ENCODE measurements around the gene VPS26C.

The VPS26C gene

DNA sequence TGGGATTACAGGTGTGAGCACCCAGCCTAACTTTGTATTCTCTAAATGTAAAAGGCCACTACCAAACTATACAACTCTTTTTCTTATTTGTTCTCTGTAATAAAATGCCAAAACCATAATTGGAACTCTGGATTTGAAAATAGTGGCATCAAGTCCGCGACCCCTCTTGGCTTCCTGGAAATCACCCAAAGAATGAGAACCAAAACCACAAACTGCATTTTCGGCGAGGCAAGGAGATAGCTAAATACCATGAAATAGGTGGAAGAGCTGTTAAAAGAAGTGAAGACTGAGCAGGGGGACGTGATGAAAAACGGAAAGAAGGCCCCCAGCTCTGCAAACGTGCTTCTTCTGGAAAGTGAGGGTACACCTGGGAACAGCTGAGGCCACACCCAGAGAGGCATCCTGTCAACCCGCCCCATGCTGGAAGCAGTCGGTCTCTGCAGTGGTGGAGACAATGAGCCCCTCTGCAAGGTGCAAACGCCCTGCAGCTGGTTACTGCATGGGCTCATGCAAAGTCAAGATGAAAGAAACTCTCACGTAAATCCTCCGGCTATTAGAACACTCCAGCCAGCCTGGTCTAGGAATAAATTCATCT, 22.5 kb downstream of the VPS26C start:
- ChIA-PET POLR2A (interaction anchor here (0.9 kb wide), 1 partner anchor 23 kb away, joined by 3 read pairs; no protein-coding TSS in a partner anchor), CTCF (interaction anchor here (0.8 to 1.2 kb wide), 2 partner anchors 10 to 319 kb away, joined by 3 to 5 read pairs; no protein-coding TSS in a partner anchor)
- no peak overlapping the region for H3K4me3 ChIP-seq (ENCODE audit: low read depth, low read length)
- no peak for DNase-seq (ENCODE audit: low read depth, low spot score)
- TF ChIP-seq, protein P1, sequence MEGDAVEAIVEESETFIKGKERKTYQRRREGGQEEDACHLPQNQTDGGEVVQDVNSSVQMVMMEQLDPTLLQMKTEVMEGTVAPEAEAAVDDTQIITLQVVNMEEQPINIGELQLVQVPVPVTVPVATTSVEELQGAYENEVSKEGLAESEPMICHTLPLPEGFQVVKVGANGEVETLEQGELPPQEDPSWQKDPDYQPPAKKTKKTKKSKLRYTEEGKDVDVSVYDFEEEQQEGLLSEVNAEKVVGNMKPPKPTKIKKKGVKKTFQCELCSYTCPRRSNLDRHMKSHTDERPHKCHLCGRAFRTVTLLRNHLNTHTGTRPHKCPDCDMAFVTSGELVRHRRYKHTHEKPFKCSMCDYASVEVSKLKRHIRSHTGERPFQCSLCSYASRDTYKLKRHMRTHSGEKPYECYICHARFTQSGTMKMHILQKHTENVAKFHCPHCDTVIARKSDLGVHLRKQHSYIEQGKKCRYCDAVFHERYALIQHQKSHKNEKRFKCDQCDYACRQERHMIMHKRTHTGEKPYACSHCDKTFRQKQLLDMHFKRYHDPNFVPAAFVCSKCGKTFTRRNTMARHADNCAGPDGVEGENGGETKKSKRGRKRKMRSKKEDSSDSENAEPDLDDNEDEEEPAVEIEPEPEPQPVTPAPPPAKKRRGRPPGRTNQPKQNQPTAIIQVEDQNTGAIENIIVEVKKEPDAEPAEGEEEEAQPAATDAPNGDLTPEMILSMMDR (IDR thresholded peaks at IDR 0.05; ENCODE audit: insufficient read depth, low read length, missing control alignments), result no peak

DNA sequence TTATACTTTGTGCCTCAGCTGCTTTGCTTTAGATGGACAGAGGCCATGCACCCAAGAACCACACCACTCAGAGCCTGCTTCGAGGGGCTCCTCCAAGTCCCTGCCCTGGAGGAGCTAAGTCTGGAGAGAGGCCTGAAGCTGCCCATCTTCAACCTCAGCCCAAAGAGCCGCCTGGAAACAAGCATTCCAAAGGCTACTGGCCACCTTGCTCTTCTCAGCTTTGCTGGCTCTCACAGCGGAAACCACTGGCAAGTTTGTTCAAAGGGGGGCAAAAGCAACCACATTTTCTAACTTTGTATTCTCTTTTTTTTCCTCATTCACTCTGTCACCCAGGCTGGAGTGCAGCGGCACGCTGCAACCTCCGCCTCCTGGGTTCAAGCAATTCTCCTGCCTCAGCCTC, 23.2 kb downstream of the VPS26C start:
- no peak overlapping the region for H3K4me3 ChIP-seq (ENCODE audit: low read depth, low read length)
- CTCF ChIA-PET, result no interaction called here
- DNase-seq (ENCODE audit: low read depth, low spot score), result no peak
- POLR2A ChIA-PET, result interaction anchor here (0.9 kb wide), 1 partner anchor 24 kb away, joined by 3 read pairs; no protein-coding TSS in a partner anchor
- TF ChIP-seq, protein P1 (IDR thresholded peaks at IDR 0.05; ENCODE audit: insufficient read depth, low read length, missing control alignments), result no peak

DNA sequence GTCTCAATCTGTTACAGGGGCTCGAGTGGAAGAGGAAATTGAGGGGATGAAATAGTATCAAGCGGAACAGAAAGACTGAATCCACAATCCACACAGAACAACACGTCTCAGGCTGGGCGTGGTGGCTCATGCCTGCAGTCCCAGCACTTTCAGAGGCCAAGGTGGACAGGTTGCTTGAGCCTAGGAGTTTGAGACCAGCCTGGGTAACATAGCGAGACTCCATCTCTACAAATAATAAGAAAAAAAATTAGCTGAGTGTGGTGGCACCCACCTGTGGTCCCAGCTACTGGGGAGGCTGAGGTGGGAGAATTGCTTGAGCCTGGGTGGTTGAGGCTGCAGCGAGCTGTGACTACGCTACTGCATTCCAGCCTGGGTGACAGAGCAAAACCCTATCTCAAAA, 25.7 kb downstream of the VPS26C start:
- DNase-seq (ENCODE audit: low read depth, low spot score), result no peak
- H3K4me3 ChIP-seq (ENCODE audit: low read depth, low read length), result no peak overlapping the region
- CTCF ChIA-PET, result no interaction called here
- POLR2A ChIA-PET, result no interaction called here
- TF ChIP-seq, protein P1 (IDR thresholded peaks at IDR 0.05; ENCODE audit: insufficient read depth, low read length, missing control alignments), result no peak

DNA sequence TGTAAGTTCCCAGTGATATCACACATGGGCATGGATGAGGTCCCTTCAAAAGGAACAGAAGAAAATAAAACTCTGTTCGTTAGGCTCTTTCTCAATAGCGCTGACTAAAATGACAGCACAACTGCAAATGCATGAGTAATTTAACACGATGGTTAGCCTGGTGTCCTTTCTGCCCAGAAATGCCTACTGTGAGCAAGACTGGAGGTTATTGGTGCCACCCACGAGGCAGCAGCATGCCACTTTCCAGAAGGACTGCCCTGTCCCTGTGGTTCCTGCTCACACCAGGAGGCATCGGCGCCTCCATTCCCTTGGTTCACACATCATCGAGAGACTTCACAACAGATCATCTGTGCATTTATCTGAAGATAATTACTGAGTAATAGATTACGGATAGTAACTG, 26.2 kb downstream of the VPS26C start:
- CTCF ChIA-PET, result no interaction called here

DNA sequence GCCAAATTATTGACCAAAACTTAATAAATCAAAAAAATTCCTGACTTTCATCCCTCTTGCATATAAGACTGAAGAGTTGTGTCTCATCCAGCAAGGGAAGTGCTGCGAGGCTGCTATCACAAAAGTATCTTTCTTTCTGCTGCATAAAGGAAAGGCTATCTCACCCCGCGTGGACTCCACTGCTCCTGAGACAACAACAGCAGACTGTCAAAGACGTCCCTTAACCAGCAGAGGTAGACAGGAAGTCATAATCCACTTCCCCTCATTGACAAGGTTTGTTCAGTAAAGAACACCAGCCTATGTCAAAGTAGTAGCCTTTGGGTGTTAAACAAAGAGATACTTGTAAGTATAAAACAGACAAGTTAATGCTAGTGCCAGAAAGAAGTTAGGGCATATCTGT, 29.4 kb downstream of the VPS26C start:
- CTCF ChIA-PET, result no interaction called here
- POLR2A ChIA-PET, result no interaction called here
- no peak for DNase-seq (ENCODE audit: low read depth, low spot score)
- TF ChIP-seq, protein P1 (IDR thresholded peaks at IDR 0.05; ENCODE audit: insufficient read depth, low read length, missing control alignments), result no peak
- no peak overlapping the region for H3K4me3 ChIP-seq (ENCODE audit: low read depth, low read length)

More for the DNA sequence above, 26.2 kb downstream of the VPS26C start:
- DNase-seq (ENCODE audit: low read depth, low spot score), result no peak
- TF ChIP-seq, protein P1 (IDR thresholded peaks at IDR 0.05; ENCODE audit: insufficient read depth, low read length, missing control alignments), result no peak
- H3K4me3 ChIP-seq (ENCODE audit: low read depth, low read length), result no peak overlapping the region
- POLR2A ChIA-PET, result no interaction called here

DNA sequence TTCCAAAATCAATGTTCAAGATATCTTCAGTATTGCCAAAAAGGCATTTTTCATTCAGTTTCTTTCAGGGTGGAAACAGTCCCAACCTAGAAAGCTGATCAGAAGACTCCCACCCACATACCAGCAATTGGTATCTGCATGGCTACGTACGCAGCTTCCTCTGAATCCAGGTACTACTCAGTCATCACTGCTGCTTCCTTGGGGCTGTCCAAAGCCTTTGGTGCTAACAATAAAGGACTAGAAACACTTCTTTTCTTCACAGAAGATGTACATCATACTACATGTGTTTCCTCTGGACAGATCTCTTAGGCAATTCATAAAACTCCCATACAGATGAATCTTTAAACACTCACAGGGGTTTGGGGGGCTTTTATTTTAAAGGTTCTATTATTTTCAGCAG, 29.8 kb downstream of the VPS26C start:
- POLR2A ChIA-PET, result no interaction called here
- DNase-seq (ENCODE audit: low read depth, low spot score), result no peak
- CTCF ChIA-PET, result no interaction called here

More for the DNA sequence above, 29.8 kb downstream of the VPS26C start:
- TF ChIP-seq, protein P1 (IDR thresholded peaks at IDR 0.05; ENCODE audit: insufficient read depth, low read length, missing control alignments), result no peak
- H3K4me3 ChIP-seq (ENCODE audit: low read depth, low read length), result no peak overlapping the region

Measured in AG04449 (cell line).